Measurements from ENCODE around the gene GOT2. TPM values are rescaled to one million over a fixed set of nuclear protein-coding genes. Genes with fewer than 3 reads are reported as not detected.
"Not testable (repeated sequence)": the region's sequence is repeated elsewhere in the genome, so short reads cannot be mapped to it uniquely, and the experiment has no call there.

The GOT2 gene
- total RNA-seq, 2 experiments from 2014 or later = 75.6 to 83.5 TPM

- CTCF ChIA-PET = no interaction called here
- Mint-ChIP-seq H3K27me3 (peaks cover 2% of the 10 kb centered on the region), H3K4me1 (peaks cover 4% of the 10 kb centered on the region), H3K4me3 (no peak overlapping the region), H3K36me3 (ENCODE audit: low read depth) (peaks cover 2% of the 10 kb centered on the region), H3K27ac (no peak overlapping the region), H3K9me3 (peaks cover 7% of the 10 kb centered on the region)
- no peak for DNase-seq
- POLR2A ChIA-PET = no interaction called here
Measured at GRCh38 chr16:58695368-58695767, 38.7 kb downstream of the GOT2 start.

- ChIA-PET CTCF (no interaction called here), POLR2A (no interaction called here)
- DNase-seq = no peak
- peaks cover 7% of the 10 kb centered on the region for H3K27me3 Mint-ChIP-seq
- H3K9me3 Mint-ChIP-seq = peaks cover 7% of the 10 kb centered on the region
- H3K27ac Mint-ChIP-seq = no peak overlapping the region
- no peaks in the 10 kb centered on the region for H3K4me1 Mint-ChIP-seq
- peaks cover 2% of the 10 kb centered on the region for H3K36me3 Mint-ChIP-seq (ENCODE audit: low read depth)
- no peak overlapping the region for H3K4me3 Mint-ChIP-seq
Measured at GRCh38 chr16:58692450-58692849, 41.7 kb downstream of the GOT2 start.

GRCh38 chr16:58686985-58687706 is 47.0 kb downstream of the GOT2 start:
- H3K36me3 Mint-ChIP-seq (ENCODE audit: low read depth); H3K9me3 Mint-ChIP-seq; DNase-seq; H3K4me3 Mint-ChIP-seq; H3K27me3 Mint-ChIP-seq; POLR2A ChIA-PET; H3K27ac Mint-ChIP-seq: not testable (repeated sequence)
- H3K4me1 Mint-ChIP-seq = peaks cover 19% of the 10 kb centered on the region
- CTCF ChIA-PET = interaction anchor here (0.6 kb wide), 1 partner anchor 79 kb away, joined by 4 read pairs; no protein-coding TSS in a partner anchor

- ChIA-PET POLR2A (no interaction called here), CTCF (interaction anchor here (0.8 to 1.1 kb wide), 4 partner anchors 11 to 49 kb away, joined by 3 to 4 read pairs (median 3); partner anchors contain the start of gene GOT2)
- Mint-ChIP-seq H3K9me3 (no peaks in the 10 kb centered on the region), H3K36me3 (ENCODE audit: low read depth) (no peaks in the 10 kb centered on the region), H3K4me1 (peaks cover 19% of the 10 kb centered on the region), H3K27ac (no peak overlapping the region), H3K27me3 (peaks cover 5% of the 10 kb centered on the region), H3K4me3 (peak overlapping the region; percentile 91)
- no peak for DNase-seq
Measured at GRCh38 chr16:58685084-58685449, 49.0 kb downstream of the GOT2 start.

- ChIA-PET POLR2A (no interaction called here), CTCF (interaction anchor here (0.8 to 1.1 kb wide), 4 partner anchors 11 to 50 kb away, joined by 3 to 4 read pairs (median 3); partner anchors contain the start of gene GOT2)
- H3K27ac Mint-ChIP-seq = peak within 1 kb of the TSS; percentile 89
- H3K4me3 Mint-ChIP-seq = peak within 1 kb of the TSS; percentile 91
- no peaks in the 10 kb centered on the region for H3K9me3 Mint-ChIP-seq
- H3K4me1 Mint-ChIP-seq = peaks cover 19% of the 10 kb centered on the region
- DNase-seq = peak; percentile 78
- no peaks in the 10 kb centered on the region for H3K36me3 Mint-ChIP-seq (ENCODE audit: low read depth)
- H3K27me3 Mint-ChIP-seq = peaks cover under 1% of the 10 kb centered on the region
Measured at GRCh38 chr16:58684354-58685083, 49.6 kb downstream of the GOT2 start, which contains the start of gene SLC38A7. TSS of gene SLC38A7 (minus strand) at chr16:58684770. CDS start at chr16:58680126, 4,644 bp downstream.

GRCh38 chr16:58684001-58684353 is 50.1 kb downstream of the GOT2 start:
- ChIA-PET CTCF (interaction anchor here (0.8 to 1.1 kb wide), 4 partner anchors 10 to 50 kb away, joined by 3 to 4 read pairs (median 3); partner anchors contain the start of gene GOT2), POLR2A (no interaction called here)
- H3K36me3 Mint-ChIP-seq (ENCODE audit: low read depth) = no peaks in the 10 kb centered on the region
- no peaks in the 10 kb centered on the region for H3K27me3 Mint-ChIP-seq
- H3K4me3 Mint-ChIP-seq = peak overlapping the region; percentile 91
- H3K4me1 Mint-ChIP-seq = peaks cover 19% of the 10 kb centered on the region
- no peak for DNase-seq
- peak overlapping the region; percentile 89 for H3K27ac Mint-ChIP-seq
- H3K9me3 Mint-ChIP-seq = no peaks in the 10 kb centered on the region

- Mint-ChIP-seq H3K27me3 (no peaks in the 10 kb centered on the region), H3K27ac (no peak overlapping the region), H3K4me1 (peaks cover 17% of the 10 kb centered on the region), H3K36me3 (ENCODE audit: low read depth) (no peaks in the 10 kb centered on the region), H3K4me3 (no peak overlapping the region), H3K9me3 (no peaks in the 10 kb centered on the region)
- CTCF ChIA-PET = no interaction called here
- POLR2A ChIA-PET = no interaction called here
- DNase-seq = no peak
Measured at GRCh38 chr16:58679763-58680162, 54.4 kb downstream of the GOT2 start.

GRCh38 chr16:58678716-58679115 is 55.4 kb downstream of the GOT2 start:
- ChIA-PET CTCF (no interaction called here), POLR2A (no interaction called here)
- Mint-ChIP-seq H3K36me3 (ENCODE audit: low read depth) (no peaks in the 10 kb centered on the region), H3K27ac (no peak overlapping the region), H3K27me3 (no peaks in the 10 kb centered on the region), H3K4me3 (no peak overlapping the region), H3K9me3 (no peaks in the 10 kb centered on the region), H3K4me1 (peaks cover 9% of the 10 kb centered on the region)
- DNase-seq = no peak

- Mint-ChIP-seq H3K9me3 (no peaks in the 10 kb centered on the region), H3K36me3 (ENCODE audit: low read depth) (no peaks in the 10 kb centered on the region), H3K27ac (no peak overlapping the region), H3K4me3 (no peak overlapping the region), H3K4me1 (peaks cover 5% of the 10 kb centered on the region), H3K27me3 (no peaks in the 10 kb centered on the region)
- ChIA-PET POLR2A (no interaction called here), CTCF (no interaction called here)
- DNase-seq = no peak
Measured at GRCh38 chr16:58678269-58678668, 55.8 kb downstream of the GOT2 start.

GRCh38 chr16:58670946-58671583 is 63.1 kb downstream of the GOT2 start:
- ChIA-PET POLR2A (no interaction called here), CTCF (interaction anchor here (0.9 kb wide), 1 partner anchor 10 kb away, joined by 3 read pairs; no protein-coding TSS in a partner anchor)
- no peak for DNase-seq
- Mint-ChIP-seq H3K27ac (no peak overlapping the region), H3K27me3 (no peaks in the 10 kb centered on the region), H3K4me1 (no peaks in the 10 kb centered on the region), H3K4me3 (no peak overlapping the region), H3K9me3 (no peaks in the 10 kb centered on the region), H3K36me3 (ENCODE audit: low read depth) (peaks cover 3% of the 10 kb centered on the region)

- no peaks in the 10 kb centered on the region for H3K27me3 Mint-ChIP-seq
- H3K9me3 Mint-ChIP-seq = no peaks in the 10 kb centered on the region
- DNase-seq = no peak
- H3K27ac Mint-ChIP-seq = no peak overlapping the region
- ChIA-PET CTCF (no interaction called here), POLR2A (no interaction called here)
- no peaks in the 10 kb centered on the region for H3K4me1 Mint-ChIP-seq
- peaks cover 3% of the 10 kb centered on the region for H3K36me3 Mint-ChIP-seq (ENCODE audit: low read depth)
- no peak overlapping the region for H3K4me3 Mint-ChIP-seq
Measured at GRCh38 chr16:58670177-58670576, 63.9 kb downstream of the GOT2 start.

GRCh38 chr16:58665200-58665599 is 68.9 kb downstream of the GOT2 start:
- peaks cover 3% of the 10 kb centered on the region for H3K36me3 Mint-ChIP-seq (ENCODE audit: low read depth)
- no peaks in the 10 kb centered on the region for H3K27me3 Mint-ChIP-seq
- no peak overlapping the region for H3K27ac Mint-ChIP-seq
- DNase-seq = no peak
- POLR2A ChIA-PET = no interaction called here
- CTCF ChIA-PET = no interaction called here
- H3K4me1 Mint-ChIP-seq = no peaks in the 10 kb centered on the region
- no peaks in the 10 kb centered on the region for H3K9me3 Mint-ChIP-seq
- H3K4me3 Mint-ChIP-seq = no peak overlapping the region

Data from activated CD4-positive, alpha-beta T cell treated with anti-CD3 and anti-CD28 coated beads, Interleukin-2, amount 10 ng/mL, durations not matched to agents 7 days and 5 days (primary cell).